HepG2 (cell line): Measurements from ENCODE around the gene NBEA.

Source experiments
- EZH2 ChIP-seq: conservative IDR thresholded peaks from 2 replicates; pipeline ENCODE4 v1.6.1; 2012; ENCODE audit warnings: mild to moderate bottlenecking, low read depth, low read length, moderate library complexity
- TF ChIP-seq, protein P1 (sequence below): fragments of 450-650 bp; IDR thresholded peaks from 2 replicates; pipeline ENCODE4 v1.6.1; 2017; ENCODE audit warnings: mild to moderate bottlenecking
- TF ChIP-seq, protein P2 (sequence below): sonication (generic); formaldehyde crosslinking; IDR thresholded peaks from 2 replicates; pipeline ENCODE4 v1.5.0; 2020; ENCODE audit warnings: mild to moderate bottlenecking, missing genetic modification reagents, moderate library complexity

DNA sequence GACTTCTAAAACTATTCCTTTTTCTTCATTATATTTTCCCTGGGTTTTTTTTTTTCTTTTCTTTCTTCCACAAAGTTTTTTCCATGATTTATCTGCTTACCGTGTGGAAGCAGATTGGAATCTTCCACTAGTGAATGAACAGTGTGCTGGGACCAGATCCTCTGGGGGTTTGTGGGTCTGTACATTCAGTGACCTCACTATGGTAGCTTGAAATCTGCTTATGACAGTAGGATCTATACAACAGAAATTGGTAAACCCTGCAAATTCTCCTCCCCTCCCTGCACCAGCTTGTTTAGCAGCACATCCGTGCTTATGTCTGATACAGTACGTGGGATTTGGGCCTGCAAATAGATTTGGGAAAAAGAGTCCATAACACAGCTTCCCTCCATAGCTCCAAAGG lies 560.4 kb downstream of the NBEA start:
- no peak for TF ChIP-seq EZH2
- TF ChIP-seq, protein P1, sequence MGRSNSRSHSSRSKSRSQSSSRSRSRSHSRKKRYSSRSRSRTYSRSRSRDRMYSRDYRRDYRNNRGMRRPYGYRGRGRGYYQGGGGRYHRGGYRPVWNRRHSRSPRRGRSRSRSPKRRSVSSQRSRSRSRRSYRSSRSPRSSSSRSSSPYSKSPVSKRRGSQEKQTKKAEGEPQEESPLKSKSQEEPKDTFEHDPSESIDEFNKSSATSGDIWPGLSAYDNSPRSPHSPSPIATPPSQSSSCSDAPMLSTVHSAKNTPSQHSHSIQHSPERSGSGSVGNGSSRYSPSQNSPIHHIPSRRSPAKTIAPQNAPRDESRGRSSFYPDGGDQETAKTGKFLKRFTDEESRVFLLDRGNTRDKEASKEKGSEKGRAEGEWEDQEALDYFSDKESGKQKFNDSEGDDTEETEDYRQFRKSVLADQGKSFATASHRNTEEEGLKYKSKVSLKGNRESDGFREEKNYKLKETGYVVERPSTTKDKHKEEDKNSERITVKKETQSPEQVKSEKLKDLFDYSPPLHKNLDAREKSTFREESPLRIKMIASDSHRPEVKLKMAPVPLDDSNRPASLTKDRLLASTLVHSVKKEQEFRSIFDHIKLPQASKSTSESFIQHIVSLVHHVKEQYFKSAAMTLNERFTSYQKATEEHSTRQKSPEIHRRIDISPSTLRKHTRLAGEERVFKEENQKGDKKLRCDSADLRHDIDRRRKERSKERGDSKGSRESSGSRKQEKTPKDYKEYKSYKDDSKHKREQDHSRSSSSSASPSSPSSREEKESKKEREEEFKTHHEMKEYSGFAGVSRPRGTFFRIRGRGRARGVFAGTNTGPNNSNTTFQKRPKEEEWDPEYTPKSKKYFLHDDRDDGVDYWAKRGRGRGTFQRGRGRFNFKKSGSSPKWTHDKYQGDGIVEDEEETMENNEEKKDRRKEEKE = no peak
- TF ChIP-seq, protein P2, sequence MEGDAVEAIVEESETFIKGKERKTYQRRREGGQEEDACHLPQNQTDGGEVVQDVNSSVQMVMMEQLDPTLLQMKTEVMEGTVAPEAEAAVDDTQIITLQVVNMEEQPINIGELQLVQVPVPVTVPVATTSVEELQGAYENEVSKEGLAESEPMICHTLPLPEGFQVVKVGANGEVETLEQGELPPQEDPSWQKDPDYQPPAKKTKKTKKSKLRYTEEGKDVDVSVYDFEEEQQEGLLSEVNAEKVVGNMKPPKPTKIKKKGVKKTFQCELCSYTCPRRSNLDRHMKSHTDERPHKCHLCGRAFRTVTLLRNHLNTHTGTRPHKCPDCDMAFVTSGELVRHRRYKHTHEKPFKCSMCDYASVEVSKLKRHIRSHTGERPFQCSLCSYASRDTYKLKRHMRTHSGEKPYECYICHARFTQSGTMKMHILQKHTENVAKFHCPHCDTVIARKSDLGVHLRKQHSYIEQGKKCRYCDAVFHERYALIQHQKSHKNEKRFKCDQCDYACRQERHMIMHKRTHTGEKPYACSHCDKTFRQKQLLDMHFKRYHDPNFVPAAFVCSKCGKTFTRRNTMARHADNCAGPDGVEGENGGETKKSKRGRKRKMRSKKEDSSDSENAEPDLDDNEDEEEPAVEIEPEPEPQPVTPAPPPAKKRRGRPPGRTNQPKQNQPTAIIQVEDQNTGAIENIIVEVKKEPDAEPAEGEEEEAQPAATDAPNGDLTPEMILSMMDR (CRISPR knock-in tag) = no peak
